Heart right ventricle (tissue), 16 donors: ENCODE results near the gene CHID1. TPM values are rescaled to one million over a fixed set of nuclear protein-coding genes. Genes with fewer than 3 reads are reported as not detected.

Experiments
- ATAC-seq, 8 donors: fragments of 200-7000 bp; cut with Tn5 transposase; one replicate each; pipeline ENCODE4 v1.9.1; 2020; ENCODE audit warnings: mild to moderate bottlenecking in 8 of 8, moderate library complexity in 8 of 8, moderate number of reproducible peaks in 1 of 8
- DNase-seq, 2 donors: peaks; one replicate each; pipeline ENCODE4 v3.0.0-alpha.2; 2020
- H3K27ac ChIP-seq, 10 donors: fragments of 200-600 bp; sonication (generic) in 2 of 10; one replicate each; pipeline versions ENCODE4 v1.5.0 to v1.8.0; 2020 to 2022; ENCODE audit warnings: mild to moderate bottlenecking in 3 of 10
- H3K27me3 ChIP-seq, 7 donors: fragments of 200-600 bp; one replicate each; pipeline ENCODE4 v1.8.0; 2021 to 2022; ENCODE audit warnings: mild to moderate bottlenecking in 2 of 7
- H3K36me3 ChIP-seq, 9 donors: fragments of 200-600 bp; sonication (generic) in 1 of 9; one replicate each; pipeline versions ENCODE4 v1.5.0 to v1.8.0; 2020 to 2022; ENCODE audit warnings: mild to moderate bottlenecking in 2 of 9
- H3K4me1 ChIP-seq, 9 donors: fragments of 200-600 bp; sonication (generic) in 1 of 9; one replicate each; pipeline versions ENCODE4 v1.5.0 to v1.8.0; 2020 to 2022; ENCODE audit warnings: mild to moderate bottlenecking in 4 of 9
- H3K4me3 ChIP-seq, 10 donors: fragments of 200-600 bp; sonication (generic) in 2 of 10; one replicate each; pipeline versions ENCODE4 v1.5.0 to v1.8.0; 2020 to 2022; ENCODE audit warnings: mild to moderate bottlenecking in 7 of 10, moderate library complexity in 2 of 10
- H3K9me3 ChIP-seq, 11 donors: fragments of 200-600 bp in 10 of 11; sonication (generic) in 2 of 11; one replicate each; pipeline versions ENCODE4 v1.5.0 to v1.8.0; 2013 to 2022; ENCODE audit warnings: mild to moderate bottlenecking in 2 of 11, control low read depth in 1 of 11, moderate library complexity in 1 of 11
- CTCF ChIP-seq, 9 donors: fragments of 200-600 bp; sonication (generic) in 2 of 9; IDR thresholded peaks; one replicate each; pipeline versions ENCODE4 v1.5.0 to v1.8.0; 2021 to 2022; ENCODE audit warnings: antibody characterized with exemption in 9 of 9, mild to moderate bottlenecking in 5 of 9, moderate library complexity in 1 of 9
- WGBS, 2 donors: extraction: QIAGEN DNeasy Blood & Tissue Kit; methylation state at CpG; one replicate each; pipeline ENCODE4 v1.1.7; 2013; ENCODE audit warnings: inconsistent platforms in 1 of 2; 5-methylcytosine and 5-hydroxymethylcytosine counted together
- intact Hi-C, 10 donors: fragments of 100-400 bp; cut with DNase I; formaldehyde crosslinking; loops; one replicate each; pipeline versions ENCODE4 v1.11.1 to v1.14.2; 2022
- polyA plus RNA-seq, 2 donors: library from polyadenylated mRNA; stranded (reverse); fragments of 200-250 nt; gene quantifications; one replicate each; pipeline ENCODE4 v1.2.3, GENCODE V29; 2013
- total RNA-seq, 10 donors: library from RNA; stranded (reverse); fragmentation: NEBNext Ultra II Directional in 3 of 10; extraction: Animal tissue kit (Norgen Biotek cat#: 25700) in 3 of 10; gene quantifications; one replicate each; pipeline versions ENCODE4 v1.2.1 to v1.2.4, GENCODE V29; 2021 to 2023
- donor health status: Arrhythmogenic right ventricular cardiomyopathy.
- donor health status: ischemic (EF 13 %, LVEDD 7.1; RV severe dilation, severe dysfunction).
- donor health status: healthy with polysubstance abuse.
- donor health status: DM: no; HTN: yes; CAD: no.
- donor health status: DM: no; HTN: no; CAD: no.
- donor health status: ischemic (EF 25% LVEDD 6.9; RV normal size, moderate dysfunction).
- donor health status: ischemic (EF 25% LVEDD 5.7; RV mildly dilated, moderate dysfunction).
- donor health status: healthy.
- donor health status: DM: yes; HTN: yes; CAD: no.
- donor health status: Ischemic cardiomyopathy.
- donor health status: ischemic (EF 35%, LVEDD 5.7; RV mildly dilated, moderate dysfunction).
- donor health status: nonischemic (EF 11% LVEDD 7.7; RV severe dilation, severe dysfunction).
- donor health status: DM: yes; HTN: yes; CAD: no.
- donor health status: PGD.
- donor health status: ischemic (EF 29% LVEDD 5.4; RV normal size, mild dysfunction).
- donor health status: nonischemic (EF 23%, LVEDD 6.1; RV moderate dilation, normal function).

The CHID1 gene
- total and polyA plus RNA-seq, 12 donors, result 40.1 to 75.2 (median 57.5) TPM

DNA sequence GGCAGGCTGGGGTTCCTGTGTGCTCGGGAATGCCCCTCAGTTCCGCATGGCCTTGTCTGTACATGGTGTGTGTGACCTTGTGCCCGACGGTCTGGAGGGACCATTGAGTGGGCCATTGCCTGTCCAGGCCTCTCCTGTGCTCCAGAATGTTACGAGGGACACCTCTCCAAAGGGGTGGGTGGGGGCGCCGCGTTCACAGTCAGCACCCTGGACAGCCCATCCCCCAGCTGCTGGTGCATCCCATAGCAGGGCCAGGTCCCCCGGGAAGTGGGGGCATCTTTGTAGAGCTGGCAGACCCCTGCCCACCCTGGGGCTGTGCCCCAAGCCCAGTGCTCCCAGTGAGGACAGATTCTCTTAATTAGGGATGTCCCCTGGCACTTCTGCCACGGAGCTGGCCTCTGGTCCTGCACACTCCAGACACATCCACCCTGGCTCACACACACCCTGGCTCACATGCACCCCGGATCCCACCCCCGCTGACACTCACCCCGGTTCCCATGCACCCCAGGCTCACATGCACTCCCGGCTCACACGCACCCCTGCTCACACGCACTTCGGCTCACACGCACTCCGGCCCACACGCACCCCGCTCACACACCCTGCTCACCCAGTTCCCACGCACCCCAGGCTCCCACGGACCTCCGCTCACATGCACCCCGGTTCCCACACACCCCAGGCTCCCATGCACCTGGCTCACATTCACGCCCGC lies 52.4 kb downstream of the CHID1 start:
- Histone ChIP-seq H3K4me3 (no peak overlapping the region), H3K36me3 (peaks cover 0 to 20% (median 0%) of the 10 kb centered on the region in 9 donors), H3K27ac (no peak overlapping the region), H3K9me3 (no peaks in the 10 kb centered on the region), H3K4me1 (peaks cover 11 to 52% (median 33%) of the 10 kb centered on the region in 9 donors), H3K27me3 (no peaks in the 10 kb centered on the region)
- intact Hi-C loops, result loop anchor here in 2 of 10 donors (10.0 kb wide), 1 partner anchor 187 kb away; no protein-coding TSS in a partner anchor
- TF ChIP-seq CTCF (IDR thresholded peaks at IDR 0.05), result no peak
- ATAC-seq (no peak), DNase-seq (no peak)
- WGBS, 2 donors, result 86 to 88% methylated on average over 27 of the region's 27 CpGs

GRCh38 chr11:856397-856796 lies 54.2 kb downstream of the CHID1 start:
- DNase-seq (no peak), ATAC-seq (no peak)
- WGBS, 2 donors, result 69 to 74% methylated on average over 8 of the region's 8 CpGs
- peaks cover 11 to 61% (median 29%) of the 10 kb centered on the region in 9 donors for H3K4me1 ChIP-seq
- H3K27me3 ChIP-seq, result no peaks in the 10 kb centered on the region
- no peak for TF ChIP-seq CTCF (IDR thresholded peaks at IDR 0.05)
- intact Hi-C loops, result loop anchor here in 2 of 10 donors (10.0 kb wide), 1 partner anchor 188 kb away; no protein-coding TSS in a partner anchor
- H3K36me3 ChIP-seq, result peaks cover 0 to 9% (median 0%) of the 10 kb centered on the region in 9 donors
- H3K9me3 ChIP-seq, result no peaks in the 10 kb centered on the region
- H3K4me3 ChIP-seq, result no peak overlapping the region
- H3K27ac ChIP-seq, result no peak overlapping the region

DNA sequence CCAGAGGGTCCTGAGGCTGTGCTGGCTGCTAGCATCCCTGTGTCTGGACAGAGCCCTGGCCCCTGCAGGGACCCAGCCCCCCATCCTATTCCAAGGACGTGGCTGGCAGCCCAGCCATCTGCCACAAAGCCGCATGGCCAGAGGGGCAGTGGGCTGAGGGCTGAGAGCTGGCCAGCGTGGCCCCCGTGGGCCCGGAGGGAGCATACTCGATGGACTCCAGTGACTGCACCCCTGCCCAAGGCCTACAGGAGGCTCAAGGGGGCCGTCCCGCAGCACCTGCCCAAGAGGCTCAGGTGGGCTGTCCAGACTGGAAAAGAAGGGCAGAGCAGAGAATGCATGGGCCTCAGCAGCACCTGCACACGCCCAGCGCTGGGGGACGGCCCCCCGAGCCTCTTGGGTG lies 54.8 kb downstream of the CHID1 start:
- H3K9me3 ChIP-seq, result no peaks in the 10 kb centered on the region
- H3K4me3 ChIP-seq, result no peak overlapping the region
- no peak for TF ChIP-seq CTCF (IDR thresholded peaks at IDR 0.05)
- WGBS, 2 donors, result 90 to 92% methylated on average over 12 of the region's 12 CpGs
- H3K27me3 ChIP-seq, result no peaks in the 10 kb centered on the region
- peaks cover 0 to 11% (median 0%) of the 10 kb centered on the region in 9 donors for H3K36me3 ChIP-seq
- intact Hi-C loops, result loop anchor here in 2 of 10 donors (10.0 kb wide), 1 partner anchor 189 kb away; no protein-coding TSS in a partner anchor
- no peak for ATAC-seq
- H3K27ac ChIP-seq, result no peak overlapping the region
- DNase-seq, result no peak
- peaks cover 11 to 67% (median 31%) of the 10 kb centered on the region in 9 donors for H3K4me1 ChIP-seq

- DNase-seq (no peak), ATAC-seq (no peak)
- Histone ChIP-seq H3K4me1 (peaks cover 13 to 68% (median 31%) of the 10 kb centered on the region in 9 donors), H3K36me3 (peaks cover 0 to 14% (median 0%) of the 10 kb centered on the region in 9 donors), H3K4me3 (no peak overlapping the region), H3K27ac (no peak overlapping the region), H3K9me3 (no peaks in the 10 kb centered on the region), H3K27me3 (peaks cover 0 to 4% (median 0%) of the 10 kb centered on the region in 7 donors)
- TF ChIP-seq CTCF (IDR thresholded peaks at IDR 0.05), result no peak
- WGBS, 2 donors, result 92 to 93% methylated on average over 7 of the region's 7 CpGs
- intact Hi-C loops, result loop anchor here in 2 of 10 donors (10.0 kb wide), 1 partner anchor 189 kb away; no protein-coding TSS in a partner anchor
Observed at GRCh38 chr11:855330-855674, 55.3 kb downstream of the CHID1 start.
